ENCODE measurements around the gene RHBDD2.
"Not testable (repeated sequence)": the region's sequence is repeated elsewhere in the genome, so short reads cannot be mapped to it uniquely, and the experiment has no call there.

- TF ChIP-seq, protein P1, sequence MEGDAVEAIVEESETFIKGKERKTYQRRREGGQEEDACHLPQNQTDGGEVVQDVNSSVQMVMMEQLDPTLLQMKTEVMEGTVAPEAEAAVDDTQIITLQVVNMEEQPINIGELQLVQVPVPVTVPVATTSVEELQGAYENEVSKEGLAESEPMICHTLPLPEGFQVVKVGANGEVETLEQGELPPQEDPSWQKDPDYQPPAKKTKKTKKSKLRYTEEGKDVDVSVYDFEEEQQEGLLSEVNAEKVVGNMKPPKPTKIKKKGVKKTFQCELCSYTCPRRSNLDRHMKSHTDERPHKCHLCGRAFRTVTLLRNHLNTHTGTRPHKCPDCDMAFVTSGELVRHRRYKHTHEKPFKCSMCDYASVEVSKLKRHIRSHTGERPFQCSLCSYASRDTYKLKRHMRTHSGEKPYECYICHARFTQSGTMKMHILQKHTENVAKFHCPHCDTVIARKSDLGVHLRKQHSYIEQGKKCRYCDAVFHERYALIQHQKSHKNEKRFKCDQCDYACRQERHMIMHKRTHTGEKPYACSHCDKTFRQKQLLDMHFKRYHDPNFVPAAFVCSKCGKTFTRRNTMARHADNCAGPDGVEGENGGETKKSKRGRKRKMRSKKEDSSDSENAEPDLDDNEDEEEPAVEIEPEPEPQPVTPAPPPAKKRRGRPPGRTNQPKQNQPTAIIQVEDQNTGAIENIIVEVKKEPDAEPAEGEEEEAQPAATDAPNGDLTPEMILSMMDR (conservative IDR thresholded peaks at IDR 0.05) = not testable (repeated sequence)
- not testable (repeated sequence) for TF ChIP-seq ZFX (IDR thresholded peaks at IDR 0.05)
Observed at GRCh38 chr7:75854813-75855345, 24.0 kb upstream of the RHBDD2 start.

Data from C4-2B (cell line).